HG03175 (cell line): Measurements from ENCODE around the gene NGEF.

Experiments used
- ATAC-seq: cut with Tn5 transposase; IDR thresholded peaks from one replicate; pipeline ENCODE4 v1.9.1; 2021; ENCODE audit warnings: mild to moderate bottlenecking, moderate library complexity; ENCODE audit not compliant: unreplicated experiment

Gene NGEF

DNA sequence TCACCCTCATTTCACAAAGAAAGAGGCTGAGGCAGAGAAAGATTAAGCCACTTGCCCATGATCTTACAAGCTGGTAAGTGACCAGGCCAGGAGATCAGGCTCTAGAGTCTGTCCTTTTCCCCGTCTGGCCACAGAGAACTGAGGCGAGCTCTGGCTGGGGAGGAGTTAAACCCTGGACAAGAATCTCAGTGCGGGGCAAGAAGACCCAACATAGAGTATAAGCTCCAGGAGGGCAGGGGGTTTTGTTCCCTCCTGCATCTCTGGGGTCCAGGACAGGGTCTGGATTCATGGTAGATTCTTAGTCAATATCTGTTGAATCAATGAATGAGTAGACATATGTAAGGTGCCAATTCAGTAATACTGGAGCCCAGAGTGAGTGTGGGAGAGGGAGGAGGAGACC lies 34.1 kb upstream of the NGEF start:
- ATAC-seq: no peak

DNA sequence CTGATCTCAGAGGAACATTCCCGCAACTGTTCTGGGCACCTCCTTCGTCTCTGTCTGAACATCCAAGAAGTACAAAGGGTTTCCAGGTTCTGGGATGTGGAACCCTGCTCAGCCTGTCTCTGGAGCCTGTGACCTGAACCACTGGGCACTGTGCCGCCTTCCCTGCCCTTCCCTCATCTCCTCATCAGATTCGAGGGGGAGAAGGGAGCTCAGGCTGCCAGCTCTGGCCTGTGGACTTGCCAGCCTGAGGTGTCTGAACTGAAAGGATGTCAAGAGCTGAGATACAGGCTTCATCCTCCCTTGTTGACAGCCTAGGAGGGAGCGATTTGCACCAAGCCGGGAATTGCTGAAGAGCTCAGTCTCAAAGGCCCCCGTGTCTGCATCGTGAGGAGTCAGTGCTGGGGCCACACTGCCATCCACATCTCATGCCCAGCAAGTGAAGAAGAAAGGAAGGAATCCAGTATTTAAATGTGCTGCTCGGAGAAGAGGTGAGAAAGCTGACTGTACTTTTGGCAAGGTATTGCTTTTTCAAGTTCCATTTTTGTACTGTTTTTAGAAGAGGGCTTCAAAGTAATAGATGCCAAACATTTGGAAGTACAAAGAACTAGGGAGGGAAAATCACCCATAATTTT lies 32.0 kb upstream of the NGEF start:
- ATAC-seq: no peak

DNA sequence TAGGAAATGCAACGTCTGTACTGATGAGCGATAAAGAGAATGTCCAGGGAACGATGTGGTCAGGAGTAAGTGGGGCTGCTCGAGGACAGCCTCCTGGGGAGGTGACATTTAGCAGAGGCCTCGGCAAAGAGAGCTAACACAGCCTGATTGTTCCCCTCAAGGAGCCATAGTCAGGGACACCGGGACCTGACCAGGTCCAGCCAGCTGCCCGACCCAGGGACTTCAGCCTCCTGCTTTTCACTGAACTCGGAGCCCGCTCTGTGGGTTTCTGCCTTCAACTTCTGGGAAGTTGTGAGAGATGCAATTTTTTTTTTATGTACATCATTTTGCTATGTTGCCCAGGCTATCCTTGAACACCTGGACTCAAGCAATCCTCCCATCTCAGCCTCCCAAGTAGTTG lies 29.5 kb upstream of the NGEF start:
- no peak for ATAC-seq

DNA sequence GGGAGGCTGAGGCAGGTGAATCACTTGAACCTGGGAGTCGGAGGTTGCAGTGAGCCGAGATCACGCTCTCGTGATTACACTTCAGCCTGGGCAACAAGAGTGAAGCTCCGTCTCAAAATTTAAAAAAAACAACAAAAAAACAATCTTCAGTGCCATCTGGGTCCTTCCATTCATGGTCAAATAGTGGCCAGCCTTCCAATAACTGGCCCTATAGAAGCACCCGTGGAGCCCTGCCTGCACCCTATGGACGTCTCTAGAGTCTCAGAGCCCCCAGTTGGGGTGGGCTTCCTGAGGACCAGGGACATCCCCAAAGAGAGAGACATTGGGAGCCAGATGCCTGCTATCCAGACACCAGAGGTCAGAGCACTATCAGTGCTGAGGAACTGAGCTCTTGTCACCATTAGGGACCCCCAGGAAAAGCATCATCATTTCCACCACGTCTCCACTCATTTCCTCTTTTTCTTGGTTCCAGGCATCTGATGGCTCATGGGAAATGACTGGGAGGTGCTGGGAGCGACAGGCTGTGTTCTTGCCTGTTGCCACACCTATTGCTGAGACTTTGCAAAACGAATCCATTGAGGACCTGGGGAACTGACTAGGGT lies 28.8 kb upstream of the NGEF start:
- no peak for ATAC-seq

DNA sequence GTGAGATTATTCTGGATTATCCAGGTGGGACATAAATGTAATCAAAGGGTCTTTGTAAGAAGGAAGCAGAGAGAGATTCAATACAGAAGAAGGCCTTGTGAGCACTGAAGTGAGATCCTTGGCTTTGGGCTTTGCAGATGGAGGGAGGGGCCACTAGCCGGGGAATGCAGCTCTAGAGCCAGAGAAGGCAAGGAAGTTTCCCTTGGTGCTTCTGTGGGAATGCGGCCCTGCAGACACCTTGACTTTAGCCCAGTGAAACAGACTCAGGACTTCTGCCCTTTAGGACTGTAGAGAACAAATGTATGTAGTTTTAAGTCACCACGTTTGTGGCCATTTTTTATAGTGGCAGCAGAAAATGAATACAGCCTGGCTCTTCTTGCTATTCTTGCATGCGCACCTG lies 27.5 kb upstream of the NGEF start:
- no peak for ATAC-seq

DNA sequence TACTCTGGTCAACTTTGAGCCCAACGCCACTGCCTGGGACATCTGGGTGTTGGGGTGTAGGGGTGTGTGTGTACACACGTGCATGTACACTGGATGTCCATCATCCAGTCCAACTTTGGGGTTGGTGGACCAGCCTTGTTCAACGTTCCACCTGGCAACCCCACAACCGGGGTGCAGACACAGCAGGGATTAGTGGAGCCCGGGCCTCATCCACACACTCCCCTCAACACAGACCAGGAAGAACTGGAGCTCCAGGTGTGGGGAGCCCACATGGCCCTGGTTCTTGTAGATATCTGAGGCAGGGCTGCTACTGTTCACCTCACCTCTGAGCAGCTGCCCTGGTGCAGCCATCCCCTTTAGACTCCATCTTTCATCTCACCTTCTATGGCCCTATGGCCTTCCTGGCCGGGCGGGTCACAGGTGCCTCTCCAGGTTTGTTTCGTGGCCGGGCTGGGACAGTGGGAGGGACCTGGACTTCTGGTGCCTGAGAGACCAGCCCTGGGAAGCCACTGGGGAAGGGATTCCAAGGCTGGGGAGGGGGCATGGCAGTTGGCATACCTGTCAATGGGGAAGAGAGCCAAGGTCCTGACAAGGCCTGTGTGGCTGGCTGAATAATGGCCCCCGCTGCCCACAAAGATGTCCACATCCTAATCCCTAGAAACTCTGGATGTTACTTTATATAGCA lies 26.9 kb upstream of the NGEF start:
- no peak for ATAC-seq

DNA sequence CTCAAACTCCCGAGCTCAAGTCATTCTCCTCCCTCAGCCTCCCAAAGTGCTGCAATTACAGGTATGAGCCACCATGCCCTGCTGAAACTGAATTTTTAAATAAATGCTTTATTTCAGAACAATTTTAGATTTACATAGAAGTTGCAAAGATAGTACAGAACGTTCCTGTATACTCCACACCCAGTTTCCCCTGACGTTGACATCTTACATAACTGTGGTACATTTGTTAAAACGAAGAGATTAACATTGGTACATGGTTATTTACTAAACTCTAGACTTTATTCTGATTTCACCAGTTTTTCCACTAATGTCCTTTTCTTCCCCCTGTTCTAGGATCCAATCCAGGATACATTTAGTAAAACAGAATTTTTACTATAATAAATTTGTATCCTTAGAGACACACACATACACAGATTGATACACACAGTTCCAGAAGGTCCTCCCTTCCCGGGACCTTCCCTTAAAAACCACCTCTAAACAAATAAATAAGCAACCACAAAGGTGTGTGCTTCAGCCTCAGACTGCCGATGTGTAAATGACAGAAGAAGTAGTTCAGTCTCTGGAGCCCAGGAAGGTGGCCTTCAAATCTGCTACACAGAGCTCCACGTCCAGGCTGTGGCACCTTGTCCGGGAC lies 26.3 kb upstream of the NGEF start:
- ATAC-seq: no peak

DNA sequence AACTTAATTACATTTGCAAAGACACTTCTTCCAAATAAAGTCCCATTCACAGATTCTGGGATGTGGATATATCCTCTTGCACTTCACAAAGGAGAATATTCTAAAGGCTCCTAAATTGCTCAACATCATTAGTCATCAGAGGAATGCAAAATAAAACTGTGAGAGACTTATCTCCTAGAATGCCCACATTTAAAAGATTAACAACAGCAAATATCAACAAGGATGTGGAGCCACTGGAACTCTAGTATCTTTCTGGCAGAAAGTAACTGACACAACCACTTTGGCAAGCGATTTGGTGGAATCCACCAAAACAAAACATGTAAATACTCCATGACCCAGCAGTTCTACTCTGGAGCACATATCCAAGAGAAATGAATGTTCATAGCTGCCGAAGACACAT lies 24.0 kb upstream of the NGEF start:
- no peak for ATAC-seq

DNA sequence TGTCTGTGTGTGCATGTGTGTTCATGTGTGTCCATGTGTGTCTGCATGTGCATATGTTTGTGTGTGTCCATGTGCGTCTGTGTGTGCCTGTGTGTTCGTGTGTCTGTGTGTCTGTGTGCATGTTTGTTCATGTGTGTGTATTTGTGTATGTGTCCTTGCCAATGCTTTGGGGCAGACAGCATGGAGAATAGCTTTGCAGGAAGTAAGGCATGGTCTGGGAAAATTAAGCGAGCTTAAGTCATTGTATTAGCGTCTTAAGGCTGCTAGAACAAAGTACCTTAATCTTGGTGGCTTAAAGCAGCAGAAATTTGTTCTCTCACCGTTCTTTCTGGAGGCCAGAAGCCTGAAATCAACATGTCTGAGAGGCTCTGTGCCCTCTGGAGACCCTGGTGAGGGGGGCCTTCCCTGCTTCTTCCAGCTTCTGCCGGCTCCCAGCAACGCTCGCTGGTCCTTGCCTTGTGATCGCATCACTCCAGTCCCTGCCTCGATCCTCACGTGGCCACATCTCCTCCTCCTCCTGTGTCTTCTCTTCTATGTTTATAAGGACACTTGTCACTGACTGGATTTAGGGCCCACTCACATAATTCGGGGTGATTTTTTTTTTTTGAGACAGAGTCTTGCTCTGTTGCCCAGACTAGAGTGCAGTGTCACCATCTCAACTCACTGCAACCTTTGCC lies 23.2 kb upstream of the NGEF start:
- no peak for ATAC-seq

DNA sequence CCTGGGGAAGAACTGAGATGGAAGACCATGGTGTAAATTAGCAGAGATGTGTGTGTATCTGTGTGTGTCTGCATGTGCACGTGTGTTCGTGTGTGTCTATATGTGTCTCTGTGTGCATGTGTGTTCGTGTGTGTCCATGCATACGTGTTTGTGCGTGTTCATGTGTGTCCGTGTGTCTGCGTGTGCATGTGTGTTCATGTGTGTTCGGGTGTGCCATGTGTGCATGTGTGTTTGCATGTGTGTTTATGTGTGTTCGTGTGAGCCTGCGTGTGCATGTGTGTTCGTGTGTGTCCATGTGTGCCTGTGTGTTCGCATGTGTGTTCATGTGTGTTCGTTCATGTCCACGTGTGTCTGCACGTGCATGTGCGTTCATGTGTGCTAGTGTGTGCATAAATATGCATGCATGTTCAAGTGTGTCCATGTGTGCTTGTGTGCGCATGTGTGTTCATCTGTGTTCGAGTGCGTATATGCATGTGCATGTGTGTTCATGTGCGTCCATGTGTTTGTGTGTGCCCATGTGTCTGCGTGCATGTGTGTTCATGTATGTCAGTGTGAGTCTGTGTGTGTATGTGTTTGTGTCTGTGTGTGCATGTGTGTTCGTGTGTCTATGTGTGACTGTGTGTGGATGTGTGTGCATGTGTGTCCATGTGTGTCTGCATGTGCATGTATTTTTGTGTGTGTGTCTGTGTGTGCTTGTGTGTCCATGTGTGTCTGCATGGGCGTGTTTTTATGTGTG lies 22.5 kb upstream of the NGEF start:
- ATAC-seq: no peak

DNA sequence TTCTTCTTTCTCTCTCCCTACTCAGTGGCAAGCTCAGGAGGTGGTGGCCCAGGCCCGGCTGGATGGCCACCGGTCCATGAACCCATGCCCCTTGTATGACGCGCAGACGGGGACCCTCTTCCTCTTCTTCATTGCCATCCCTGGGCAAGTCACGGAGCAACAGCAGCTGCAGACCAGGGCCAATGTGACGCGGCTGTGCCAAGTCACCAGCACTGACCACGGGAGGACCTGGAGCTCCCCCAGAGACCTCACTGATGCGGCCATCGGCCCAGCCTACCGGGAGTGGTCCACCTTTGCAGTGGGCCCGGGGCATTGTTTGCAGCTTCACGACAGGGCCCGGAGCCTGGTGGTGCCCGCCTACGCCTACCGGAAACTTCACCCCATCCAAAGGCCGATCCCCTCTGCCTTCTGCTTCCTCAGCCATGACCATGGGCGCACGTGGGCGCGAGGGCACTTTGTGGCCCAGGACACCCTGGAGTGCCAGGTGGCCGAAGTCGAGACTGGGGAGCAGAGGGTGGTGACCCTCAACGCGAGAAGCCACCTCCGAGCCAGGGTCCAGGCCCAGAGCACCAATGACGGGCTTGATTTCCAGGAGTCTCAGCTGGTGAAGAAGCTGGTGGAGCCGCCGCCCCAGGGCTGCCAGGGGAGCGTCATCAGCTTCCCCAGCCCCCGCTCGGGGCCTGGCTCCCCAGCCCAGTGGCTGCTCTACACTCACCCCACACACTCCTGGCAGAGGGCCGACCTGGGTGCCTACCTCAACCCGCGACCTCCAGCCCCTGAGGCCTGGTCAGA lies 21.2 kb upstream of the NGEF start:
- ATAC-seq: no peak

DNA sequence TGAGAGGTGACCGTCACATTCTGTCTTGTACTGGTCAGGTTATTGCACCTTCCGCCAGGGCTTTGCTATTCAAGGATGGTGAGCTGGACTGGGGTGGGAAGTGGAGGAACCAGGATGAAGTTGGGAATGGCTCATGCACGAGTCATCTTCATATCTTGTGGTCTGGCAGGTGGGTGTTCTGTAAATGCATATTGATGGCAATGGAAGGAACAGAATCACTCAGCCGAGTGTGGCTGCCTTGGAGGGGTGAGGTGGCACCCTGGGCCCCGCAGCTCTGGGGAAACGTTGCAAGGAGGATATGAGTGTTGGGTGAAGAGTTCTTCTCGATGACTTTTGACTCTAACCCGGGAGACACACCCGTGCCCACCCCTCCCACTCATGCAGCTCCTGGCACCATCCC lies 20.6 kb upstream of the NGEF start:
- ATAC-seq: no peak

DNA sequence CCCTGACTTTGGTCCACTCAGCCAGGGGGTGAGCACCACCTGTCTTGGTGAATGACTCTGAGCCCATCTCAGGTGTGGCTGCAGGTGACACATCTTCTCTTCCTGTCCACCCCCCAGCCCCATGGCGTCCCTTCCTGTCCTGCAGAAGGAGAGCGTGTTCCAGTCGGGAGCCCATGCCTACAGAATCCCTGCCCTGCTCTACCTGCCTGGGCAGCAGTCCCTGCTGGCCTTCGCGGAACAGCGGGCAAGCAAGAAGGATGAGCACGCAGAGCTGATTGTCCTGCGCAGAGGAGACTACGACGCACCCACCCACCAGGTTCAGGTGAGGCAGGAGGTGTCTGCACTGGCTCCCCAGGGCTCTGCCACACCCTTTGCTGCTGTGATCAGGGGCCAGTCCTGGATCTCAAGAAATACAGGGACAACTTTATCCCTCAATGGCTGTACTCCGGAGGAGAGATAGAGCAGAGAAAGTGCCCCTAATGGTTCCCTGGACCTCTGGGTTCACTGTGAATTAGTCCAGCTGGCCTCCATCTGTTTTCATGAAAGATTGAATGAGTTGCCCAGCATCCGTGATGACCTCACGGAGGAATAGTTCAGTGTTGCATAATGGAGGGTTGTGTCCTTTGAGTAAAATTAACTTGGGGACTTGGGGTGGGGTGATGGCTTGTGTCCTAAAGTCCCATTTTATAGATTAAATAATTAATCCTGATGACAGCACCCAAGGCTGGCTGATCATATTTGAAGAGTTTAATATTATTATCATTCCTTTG lies 19.7 kb upstream of the NGEF start, which contains the start of gene NEU2:
Gene NEU2 (plus strand): TSS at position 122 of the 770 bp plus-strand sequence. CDS start 0 bp downstream, at position 122.
- no peak for ATAC-seq

DNA sequence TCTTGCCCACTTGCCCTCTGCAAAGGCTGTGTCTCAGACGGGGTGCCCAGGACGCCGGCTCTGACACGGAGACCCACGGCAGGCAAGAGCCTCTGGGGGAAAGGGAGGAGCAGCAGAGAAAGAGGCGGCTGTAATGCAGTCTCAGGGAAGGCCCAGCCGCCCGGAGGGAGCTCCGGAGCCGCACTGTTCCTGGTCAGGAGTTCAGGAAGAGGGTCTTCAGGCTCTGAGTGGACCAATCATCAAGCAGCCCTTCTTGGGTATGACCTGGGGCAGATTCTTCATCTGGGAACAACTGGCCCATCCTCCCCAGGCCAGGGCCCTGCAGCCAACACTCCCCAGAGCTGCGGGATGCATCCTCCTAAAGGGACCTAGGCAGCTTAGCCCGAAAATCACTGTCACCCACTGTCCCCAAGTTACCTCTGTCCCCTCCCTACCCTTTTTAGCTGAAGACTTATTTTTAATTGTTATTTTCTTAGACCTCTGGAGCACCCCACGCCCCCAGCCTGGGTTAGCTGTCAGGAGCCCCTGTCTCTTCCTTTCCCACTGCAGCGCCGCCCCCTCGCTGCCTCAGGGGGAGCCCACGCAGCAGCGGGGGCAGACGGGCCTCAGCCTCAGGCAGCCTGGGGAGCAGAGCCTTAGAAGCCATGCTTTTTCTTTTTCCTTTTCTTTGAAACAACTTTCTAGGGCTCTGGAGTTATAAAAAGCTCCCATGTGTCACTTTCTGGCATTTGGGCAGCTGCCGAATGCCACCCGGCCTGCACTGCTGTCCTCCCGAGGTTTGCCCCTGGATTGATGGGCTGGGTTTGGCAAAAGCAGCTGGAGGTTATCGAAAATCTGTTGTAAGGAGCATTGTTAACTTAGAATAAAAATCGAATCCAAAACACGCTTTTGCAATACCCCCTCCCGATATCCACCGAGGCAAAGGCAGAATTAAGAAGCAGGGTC lies 18.8 kb upstream of the NGEF start:
- no peak for ATAC-seq

DNA sequence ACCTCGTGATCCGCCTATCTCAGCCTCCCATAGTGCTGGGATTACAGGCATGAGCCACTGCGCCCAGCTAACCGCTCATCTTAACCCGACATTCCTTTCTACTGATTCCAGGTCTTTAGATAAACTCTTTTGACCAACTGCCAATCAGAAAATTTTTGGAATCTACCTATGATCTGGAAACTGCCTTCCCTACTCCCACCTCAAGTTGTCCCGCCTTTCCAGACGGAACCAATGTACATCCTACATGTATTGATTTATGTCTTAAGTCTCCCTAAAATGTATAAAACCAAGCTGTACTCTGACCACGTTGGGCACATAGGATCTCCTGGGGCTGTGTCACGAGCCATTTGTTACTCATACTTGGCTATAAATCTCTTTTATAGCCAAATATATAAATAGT lies 16.3 kb upstream of the NGEF start:
- ATAC-seq: no peak

DNA sequence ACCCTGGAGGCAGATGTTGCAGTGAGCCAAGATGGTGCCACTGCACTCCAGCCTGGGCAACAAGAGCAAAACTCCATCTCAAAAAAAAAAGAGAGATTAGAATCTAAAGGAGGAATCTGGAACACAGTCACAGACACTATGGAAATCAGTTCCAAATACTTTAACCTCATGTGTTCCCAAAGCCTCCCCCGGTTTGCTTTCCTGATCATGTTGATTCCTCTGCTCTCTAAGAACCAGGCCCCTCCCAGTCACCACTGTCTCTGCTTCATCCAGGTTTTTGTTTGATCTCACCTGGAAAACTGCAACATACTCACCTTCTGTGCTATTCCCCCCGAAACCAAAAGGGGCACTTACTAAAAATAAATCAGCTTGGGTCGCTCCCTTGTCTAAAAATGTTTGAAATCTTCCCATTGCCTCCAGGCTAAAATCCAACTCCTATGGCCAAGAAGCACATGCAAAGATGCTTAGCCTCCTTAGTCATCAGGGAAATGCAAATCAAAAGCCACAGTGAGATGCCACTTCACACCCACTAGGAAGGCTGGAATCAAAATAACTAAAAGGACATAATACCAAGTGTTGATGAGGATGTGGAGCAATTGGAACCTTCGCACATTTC lies 13.2 kb upstream of the NGEF start:
- ATAC-seq: no peak

DNA sequence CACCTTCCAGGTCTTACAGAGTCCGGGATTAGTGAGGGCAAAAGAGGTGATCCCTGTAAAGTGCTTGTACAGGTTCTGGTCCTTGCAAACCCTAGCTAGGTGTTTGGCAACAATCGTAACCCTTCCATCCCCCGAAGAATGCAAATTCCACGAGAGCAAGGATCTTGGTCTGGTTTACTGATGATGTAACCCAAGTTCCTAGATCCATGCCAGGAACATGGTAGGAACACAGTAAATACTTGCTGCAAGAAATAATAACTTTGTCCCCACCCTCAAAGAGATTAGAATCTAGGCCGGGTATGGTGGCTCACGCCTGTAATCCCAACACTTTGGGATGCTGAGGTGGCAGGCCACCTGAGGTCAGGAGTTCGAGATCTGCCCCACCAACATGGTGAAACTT lies 12.7 kb upstream of the NGEF start:
- no peak for ATAC-seq
